ENCODE results near the gene FMN1.
A peak's percentile ranks its signal among the peaks of the same experiment; 100 is the strongest.

DNA sequence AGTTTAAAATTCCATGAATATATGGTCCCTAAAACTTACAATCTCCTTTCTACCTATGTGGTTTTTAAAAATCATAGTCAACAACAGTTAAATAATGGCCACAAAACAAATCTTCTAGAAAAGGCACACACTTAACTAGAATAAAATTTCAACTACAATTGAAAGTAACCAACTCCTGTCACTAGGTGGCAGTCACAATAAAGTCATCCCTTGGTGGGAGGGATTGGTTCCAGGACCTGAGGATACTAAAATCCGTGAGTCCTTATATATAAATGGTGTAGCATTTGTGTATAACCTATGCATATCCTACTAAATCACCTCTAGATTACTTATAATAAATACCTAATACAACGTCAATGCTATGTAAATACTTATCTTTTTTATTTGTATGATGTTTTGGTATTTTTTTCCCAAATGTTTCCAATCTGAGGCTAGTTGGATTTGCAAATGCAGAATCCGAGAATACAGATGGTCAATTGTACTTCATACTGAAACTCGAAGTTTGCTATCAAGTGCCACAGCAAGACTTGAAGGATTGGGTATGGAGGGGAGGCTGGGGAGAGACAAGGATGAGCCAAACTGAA, 172.6 kb downstream of the FMN1 start:
- no peak for TF ChIP-seq CEBPB (IDR thresholded peaks at IDR 0.05)
- TF ChIP-seq EGR1 (IDR thresholded peaks at IDR 0.05) = no peak
- peak; percentile 81 for TF ChIP-seq RAD21 (IDR thresholded peaks at IDR 0.05; ENCODE audit: low read depth)
- TF ChIP-seq, protein P1, sequence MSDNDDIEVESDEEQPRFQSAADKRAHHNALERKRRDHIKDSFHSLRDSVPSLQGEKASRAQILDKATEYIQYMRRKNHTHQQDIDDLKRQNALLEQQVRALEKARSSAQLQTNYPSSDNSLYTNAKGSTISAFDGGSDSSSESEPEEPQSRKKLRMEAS (IDR thresholded peaks at IDR 0.05) = no peak; the same call in 1 of the 2 replicates
- TF ChIP-seq YY1 (IDR thresholded peaks at IDR 0.05; ENCODE audit: low read depth) = no peak
- TF ChIP-seq REST (IDR thresholded peaks at IDR 0.05; ENCODE audit: low read depth) = no peak
- no peak for TF ChIP-seq CREB1 (IDR thresholded peaks at IDR 0.05; ENCODE audit: low read depth)
- no peak for TF ChIP-seq FOXM1 (IDR thresholded peaks at IDR 0.05; ENCODE audit: borderline replicate concordance, low read depth)
- no peak for TF ChIP-seq ZBTB7A (IDR thresholded peaks at IDR 0.05; ENCODE audit: low read depth)
- no peak for TF ChIP-seq TEAD4 (IDR thresholded peaks at IDR 0.05)
- TF ChIP-seq TAF1 (IDR thresholded peaks at IDR 0.05; ENCODE audit: low read depth) = no peak
- no peak for TF ChIP-seq EP300 (IDR thresholded peaks at IDR 0.05; ENCODE audit: borderline replicate concordance)
- TF ChIP-seq, protein P2, sequence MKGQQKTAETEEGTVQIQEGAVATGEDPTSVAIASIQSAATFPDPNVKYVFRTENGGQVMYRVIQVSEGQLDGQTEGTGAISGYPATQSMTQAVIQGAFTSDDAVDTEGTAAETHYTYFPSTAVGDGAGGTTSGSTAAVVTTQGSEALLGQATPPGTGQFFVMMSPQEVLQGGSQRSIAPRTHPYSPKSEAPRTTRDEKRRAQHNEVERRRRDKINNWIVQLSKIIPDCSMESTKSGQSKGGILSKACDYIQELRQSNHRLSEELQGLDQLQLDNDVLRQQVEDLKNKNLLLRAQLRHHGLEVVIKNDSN (IDR thresholded peaks at IDR 0.05) = no peak

Measured in Ishikawa (cell line).